T-helper 1 cell treated with Interleukin-12 subunit alpha and Interleukin-12 subunit beta and Interleukin-4 antibody, amounts not matched to agents 30 ng/mL and 1 ng/mL, for 36 hours (primary cell): Measurements from ENCODE around the gene DPH5. TPM values are rescaled to one million over a fixed set of nuclear protein-coding genes. Genes with fewer than 3 reads are reported as not detected.
"Not testable (repeated sequence)": the region's sequence is repeated elsewhere in the genome, so short reads cannot be mapped to it uniquely, and the experiment has no call there.

Experiments
- intact Hi-C: fragments of 100-400 bp; cut with micrococcal nuclease; formaldehyde crosslinking; loops from one replicate; pipeline ENCODE4 v1.15.1; 2024
- total RNA-seq: library from RNA; stranded (reverse); gene quantifications from 2 replicates; pipeline ENCODE4 v1.2.3, GENCODE V29; 2022

DPH5 gene
- total RNA-seq, 1 donor from 2014 or later = 24.0 TPM

DNA sequence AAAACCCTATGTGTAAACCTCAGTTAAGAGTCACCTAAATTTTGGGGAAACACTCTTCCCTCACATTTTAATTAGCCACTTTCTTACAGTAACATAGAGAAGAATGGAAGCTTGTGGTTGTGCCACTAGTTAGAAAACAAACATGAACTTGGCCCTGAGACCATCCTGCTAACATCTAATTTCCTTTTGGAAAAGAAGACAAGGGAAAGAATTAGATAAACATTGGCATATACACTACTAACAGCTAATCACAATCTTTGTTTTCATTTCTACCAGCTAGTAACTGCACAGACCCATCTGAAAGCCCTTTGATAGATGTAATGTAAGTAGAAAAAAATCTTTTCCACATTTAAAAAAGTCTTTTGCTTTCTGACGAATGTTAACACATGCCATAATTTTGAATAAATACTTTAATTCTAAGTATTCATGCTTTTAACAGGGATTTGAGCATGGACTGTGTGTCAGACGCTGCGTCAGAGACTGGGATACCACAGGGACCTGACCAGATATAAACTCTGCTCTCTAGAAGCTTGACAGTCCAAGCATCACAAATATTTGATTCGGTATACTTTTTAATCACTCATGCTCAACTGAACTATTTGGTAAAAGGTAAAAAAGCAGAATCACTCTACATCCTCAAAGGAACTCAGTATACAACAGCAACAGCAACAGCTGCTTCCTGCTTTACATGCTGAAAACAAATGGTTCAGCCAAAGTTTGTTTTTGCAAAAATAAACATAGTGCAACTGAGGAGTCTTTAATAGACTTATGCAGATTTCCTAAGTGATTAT is 30.2 kb downstream of the DPH5 start:
- intact Hi-C loops = no loop called here

DNA sequence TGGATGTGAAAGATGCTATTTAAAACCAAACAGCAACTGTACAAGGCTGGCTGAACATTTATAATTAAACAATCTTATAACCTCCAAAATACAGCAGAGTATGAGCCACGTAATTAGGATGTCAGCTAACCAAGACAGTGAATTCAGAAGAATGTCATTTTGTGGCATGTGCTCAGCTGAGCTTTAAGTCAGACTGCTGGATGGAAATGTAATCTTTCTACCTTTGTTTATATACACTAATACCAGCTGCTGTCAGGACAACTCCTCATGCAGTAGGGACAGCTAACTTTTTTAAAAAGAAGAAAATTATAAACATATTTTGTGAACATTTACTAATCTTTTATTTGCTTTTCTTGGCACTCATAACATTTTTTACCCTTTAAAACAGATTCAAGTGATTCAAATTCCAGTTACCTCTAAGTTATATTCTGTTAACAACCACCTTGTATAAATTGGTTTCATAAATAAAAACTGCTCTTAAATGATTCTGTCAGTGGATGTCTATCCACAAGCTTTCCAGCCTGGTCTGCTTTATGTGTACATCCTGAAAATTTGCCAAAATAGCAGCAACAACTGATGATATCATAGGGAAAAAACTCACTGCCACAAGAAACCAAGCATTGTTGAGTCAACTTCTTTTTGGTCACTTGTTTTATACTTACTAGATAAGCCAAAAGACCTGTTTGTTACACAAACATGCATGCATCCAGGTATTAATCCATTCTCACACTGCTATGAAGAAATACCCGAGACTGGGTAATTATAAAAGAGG is 36.1 kb downstream of the DPH5 start:
- intact Hi-C loops = no loop called here

DNA sequence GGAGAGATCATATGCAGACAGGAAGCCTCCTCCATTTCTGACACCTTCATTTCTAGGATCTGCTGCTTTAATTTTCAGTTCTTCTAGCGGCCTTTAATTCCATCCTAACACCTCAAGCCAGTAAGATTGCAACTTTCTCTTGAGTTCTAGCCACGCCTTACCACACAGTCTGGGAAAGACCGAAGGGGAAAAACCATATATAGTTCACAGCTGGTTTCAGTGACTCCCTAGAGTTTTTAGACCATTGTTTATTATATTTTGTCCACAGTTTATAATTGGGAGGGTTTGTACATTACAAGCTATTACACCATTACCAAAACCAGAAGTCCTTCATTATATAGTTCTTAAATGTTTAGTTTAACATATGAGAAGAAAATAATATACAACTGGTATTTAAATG is 37.5 kb downstream of the DPH5 start:
- intact Hi-C loops = no loop called here

DNA sequence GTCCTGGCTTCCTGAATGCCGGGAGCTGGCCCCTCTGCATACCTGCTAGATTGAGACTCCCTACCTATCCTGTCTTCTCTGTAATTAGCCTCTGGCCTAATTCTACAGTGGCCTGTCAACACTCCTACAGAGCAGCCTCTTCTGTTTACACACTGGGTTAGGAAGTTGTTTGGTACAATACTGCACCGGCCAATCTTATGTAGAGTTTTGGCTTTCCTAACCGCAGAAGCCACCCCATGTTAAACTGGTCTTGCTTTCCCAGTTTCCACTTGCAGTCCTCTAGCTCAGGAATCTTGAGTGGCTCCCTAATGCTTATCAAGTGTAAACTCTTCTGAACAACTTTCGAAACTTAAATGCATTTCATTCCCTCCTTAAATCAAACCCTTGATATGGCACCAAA is 42.8 kb downstream of the DPH5 start:
- intact Hi-C loops = no loop called here

DNA sequence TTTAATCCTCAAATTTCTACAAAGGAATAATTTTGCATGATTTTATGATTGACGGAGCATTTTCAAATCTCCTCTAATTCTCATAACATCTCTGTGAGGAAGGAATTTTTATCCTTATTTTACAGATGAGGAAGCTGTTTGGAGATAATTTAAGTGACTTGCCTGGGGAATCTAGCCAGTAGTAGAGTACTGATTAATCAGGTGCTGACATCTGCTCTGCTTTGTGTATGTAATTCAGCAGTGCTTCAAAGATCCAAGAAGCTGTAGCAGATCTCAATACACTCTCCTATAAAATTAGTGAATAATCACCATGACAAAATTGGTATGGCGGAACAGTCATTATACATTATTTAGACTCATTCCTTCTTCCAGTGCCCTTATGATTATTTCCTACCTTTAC is 46.0 kb downstream of the DPH5 start:
- intact Hi-C loops = no loop called here

DNA sequence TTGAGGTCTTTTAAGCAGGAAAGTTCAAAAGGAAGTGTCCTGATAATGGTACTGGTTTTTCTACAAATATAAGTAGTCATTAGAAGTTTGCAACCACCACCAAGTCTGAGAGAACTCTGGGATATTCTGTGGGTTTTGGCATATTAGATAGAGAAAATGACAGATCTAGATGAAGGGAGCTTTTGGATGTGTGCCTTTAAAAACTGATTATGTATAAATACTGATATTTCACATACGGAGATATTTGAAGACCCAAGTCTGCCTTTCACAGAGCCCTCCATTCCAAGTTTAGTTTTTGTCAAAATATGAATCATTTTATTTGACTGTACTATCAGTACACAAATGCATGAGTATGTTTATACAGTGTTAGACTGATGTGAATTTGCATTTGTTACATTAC is 48.6 kb downstream of the DPH5 start:
- intact Hi-C loops = no loop called here

DNA sequence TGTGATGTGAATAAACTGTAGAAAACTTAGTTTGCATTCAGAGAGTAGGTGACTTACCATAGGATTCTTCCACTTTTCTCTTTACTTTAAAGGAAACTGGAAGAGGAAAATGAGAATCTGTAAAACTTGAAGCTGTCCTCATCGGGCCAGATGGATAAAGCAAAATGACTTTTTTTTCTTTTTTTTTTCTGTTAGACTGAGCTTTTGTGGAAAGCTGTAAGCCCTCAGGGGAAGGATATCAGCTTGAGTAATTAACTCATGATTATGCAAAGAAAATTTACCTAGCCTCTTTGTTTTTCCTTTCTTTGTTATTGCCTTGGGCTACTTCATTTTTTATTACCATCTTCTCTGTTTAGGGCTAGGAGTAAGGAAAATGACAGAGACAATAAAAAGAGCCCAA is 53.4 kb downstream of the DPH5 start:
- intact Hi-C loops = no loop called here

DNA sequence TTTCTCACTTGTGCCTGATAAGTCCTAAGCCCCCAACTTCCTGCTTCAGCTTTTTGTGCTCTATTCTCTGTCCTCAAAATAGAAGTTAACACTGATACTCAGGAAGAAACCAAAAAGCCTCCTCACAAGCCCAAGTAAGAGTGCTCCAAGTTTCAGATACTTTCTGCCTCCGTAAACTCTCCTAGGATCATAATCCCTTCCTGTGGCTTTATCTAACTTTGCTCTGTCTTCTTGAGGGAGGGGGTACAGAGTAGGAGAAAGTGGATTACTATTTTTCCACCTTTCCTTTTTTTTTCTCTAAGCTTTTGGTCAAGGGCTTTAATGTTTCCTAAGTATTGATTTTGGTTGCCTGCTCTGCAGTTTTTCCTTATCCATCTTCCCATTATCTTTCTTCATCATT is 54.6 kb downstream of the DPH5 start:
- intact Hi-C loops = no loop called here

DNA sequence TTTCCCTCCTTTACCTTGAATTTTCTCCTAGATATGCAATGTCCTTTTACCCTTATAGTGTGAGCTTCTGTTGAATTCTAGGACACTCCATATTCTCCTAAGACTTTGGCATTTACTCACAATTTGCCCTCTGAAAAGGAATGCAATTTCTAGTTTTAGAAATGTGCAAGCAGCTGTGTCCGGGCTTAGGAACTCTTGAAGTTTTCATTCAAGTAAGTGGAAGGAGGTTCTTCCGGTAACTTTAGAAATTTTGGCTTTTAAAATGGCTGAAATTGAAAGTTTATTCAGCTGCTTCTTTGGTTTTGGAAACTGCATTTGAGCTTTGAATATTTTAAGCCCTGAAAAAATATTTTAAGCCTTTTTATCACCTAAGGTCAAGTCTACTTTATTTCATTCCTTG is 56.3 kb downstream of the DPH5 start:
- intact Hi-C loops = no loop called here

DNA sequence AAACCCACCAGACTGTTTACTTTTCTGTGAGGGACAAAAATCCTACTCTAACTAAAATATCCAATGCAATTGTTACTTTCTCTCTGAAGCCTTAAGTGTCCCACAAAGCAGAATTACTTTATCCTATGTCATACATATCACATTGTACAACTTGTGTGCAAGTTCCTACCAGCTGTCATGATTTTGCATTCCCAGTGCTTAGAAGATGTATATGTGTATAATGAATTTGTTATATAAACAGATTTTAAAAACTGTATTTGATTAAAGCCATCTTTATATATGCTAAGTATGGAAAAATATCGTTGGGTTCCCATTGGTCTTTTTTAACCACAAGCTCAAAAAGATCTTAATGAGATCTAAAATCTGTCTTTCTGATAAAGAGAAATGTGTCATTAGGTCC is 57.0 kb downstream of the DPH5 start:
- intact Hi-C loops = no loop called here

DNA sequence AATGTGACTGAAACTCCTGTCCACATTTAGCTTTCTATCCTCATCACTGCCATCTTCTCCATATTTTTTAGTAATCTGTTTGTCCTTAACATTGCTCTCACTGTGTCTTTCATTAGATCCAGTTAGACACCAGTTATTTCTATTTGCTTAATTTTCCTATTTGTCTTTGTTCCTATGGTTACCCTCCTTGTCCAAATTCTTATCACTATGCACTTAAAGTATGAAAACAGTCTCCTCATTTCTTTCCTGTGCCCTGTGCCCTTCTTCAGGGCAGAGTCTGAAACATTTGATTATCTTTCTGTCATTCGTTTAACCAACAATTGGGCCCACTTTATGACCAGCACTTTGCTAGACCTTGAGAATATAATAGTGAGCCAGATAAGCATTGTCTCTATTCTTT is 65.5 kb downstream of the DPH5 start:
- intact Hi-C loops = no loop called here

DNA sequence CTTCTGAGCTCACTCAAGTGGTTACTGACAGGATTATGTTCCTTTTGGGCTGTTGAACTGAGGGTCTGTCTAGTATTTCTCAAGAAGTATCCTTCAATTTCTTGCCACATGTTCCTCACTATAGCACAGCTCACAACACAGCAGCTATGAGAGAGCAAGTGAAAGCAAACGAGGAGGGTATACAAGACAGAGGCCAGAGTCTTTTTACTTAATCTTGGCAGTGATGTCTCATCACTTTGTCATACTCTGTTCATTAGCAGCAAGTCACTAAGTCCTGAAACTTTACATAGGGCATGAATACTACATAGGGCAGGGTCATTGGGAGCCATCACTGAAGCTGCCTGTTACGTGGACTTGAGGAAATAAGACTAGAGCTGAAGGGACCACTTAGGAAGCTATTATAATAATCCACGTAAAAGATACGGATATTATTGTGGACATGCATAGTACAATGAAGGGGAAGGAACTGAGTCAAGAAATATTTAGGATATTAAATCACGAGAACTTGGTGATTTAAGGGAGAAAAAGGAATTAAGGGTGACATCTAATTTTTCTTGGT is 66.0 kb downstream of the DPH5 start:
- intact Hi-C loops = no loop called here

DNA sequence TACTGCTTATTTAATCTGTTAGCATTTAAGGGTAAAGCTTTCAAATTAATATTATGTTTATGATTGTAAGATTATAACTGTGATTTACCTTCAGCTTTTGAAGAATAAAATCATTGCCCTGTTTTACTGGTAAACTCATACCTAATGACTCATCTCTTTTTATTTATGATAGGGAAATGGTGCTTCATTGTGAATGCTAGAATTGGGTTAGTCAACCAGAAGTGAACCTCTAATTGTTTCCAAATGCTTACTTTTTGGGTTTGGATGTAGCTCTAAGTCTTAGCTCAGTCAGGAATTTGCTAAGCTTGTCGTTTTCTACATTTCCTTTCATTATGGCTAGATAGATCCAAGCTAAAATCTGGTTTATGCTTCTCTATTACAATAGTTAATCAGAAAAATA is 70.3 kb downstream of the DPH5 start:
- intact Hi-C loops = no loop called here

DNA sequence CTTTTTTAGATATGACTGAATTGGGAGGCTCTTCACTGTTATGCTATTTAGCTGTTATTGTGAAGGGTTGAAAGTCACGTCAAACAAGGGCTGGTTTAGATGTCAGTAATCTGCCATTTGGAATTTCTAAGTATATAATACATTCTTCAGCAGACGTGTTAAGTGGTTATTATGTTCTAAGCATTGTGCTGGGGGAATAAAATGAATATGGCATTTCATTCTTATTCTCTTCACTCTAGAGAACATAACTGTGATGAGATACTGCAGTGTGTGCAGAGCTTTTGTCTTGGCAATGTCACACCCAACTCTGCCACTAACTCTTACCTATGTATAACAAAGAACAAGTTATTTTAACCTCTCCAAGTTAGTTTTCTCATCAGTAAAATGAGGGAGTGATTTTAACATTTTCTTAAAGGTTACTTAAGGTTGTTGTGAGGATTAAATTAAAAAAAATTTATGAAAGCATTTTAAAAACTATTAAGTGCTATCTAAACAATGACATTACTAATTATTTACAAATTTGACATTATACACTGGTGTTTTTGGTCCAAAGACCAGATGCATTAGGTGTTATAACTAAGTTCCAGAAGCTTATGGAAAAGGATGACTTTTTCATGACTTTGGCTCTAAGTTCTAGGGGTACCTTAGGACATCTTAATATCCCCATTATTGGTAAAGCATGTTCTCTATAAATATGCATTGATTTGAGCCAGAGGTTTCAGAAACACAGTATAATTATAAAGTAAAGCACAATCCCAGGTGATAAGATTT is 71.4 kb downstream of the DPH5 start:
- intact Hi-C loops = no loop called here

DNA sequence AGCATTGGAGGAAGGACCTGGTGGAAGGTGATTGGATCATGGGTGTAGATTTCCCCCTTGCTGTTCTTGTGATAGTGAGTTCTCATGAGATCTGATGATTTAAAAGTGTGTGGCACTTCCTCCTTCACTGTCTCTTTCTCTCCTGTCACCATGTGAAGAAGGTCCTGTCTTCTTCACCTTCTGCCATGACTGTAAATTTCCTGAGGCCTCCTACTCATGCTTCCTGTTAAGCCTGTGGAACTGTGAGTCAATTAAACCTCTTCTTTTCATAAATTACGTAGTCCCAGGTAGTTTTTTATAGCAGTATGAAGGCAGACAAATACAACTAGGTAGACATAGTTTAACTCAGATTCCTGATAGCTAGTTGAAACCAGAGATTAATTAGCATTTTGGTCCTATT is 72.6 kb downstream of the DPH5 start:
- intact Hi-C loops = not testable (repeated sequence)

DNA sequence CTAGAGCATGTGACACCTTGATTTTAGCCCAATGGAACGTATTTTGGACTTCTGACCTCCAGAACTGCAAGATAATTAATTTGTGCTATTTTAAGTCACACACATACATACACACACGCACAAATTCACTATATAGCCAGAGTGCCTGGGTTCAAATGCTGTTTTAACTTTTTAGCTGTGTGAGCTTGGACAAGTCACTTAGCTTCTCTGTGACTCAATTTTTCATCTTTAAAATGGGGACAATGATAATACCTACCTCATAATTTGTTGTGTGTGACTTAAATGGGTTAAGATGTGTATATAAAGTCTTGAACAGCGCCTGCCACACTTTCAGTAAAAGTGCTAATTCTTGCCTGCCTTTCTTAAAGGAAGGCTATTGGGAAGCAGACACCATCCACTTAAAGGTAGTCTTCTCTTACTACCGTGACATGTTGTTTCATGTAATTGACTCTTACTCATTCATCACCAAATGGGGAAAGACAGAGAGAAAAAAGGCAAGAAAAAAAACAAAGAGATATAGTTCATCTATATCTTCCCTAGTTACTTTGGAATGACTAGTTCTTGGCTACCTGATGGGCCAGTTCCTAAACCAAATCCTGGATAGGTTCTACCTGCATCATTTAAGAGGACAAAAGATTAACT is 73.4 kb downstream of the DPH5 start:
- intact Hi-C loops = no loop called here

DNA sequence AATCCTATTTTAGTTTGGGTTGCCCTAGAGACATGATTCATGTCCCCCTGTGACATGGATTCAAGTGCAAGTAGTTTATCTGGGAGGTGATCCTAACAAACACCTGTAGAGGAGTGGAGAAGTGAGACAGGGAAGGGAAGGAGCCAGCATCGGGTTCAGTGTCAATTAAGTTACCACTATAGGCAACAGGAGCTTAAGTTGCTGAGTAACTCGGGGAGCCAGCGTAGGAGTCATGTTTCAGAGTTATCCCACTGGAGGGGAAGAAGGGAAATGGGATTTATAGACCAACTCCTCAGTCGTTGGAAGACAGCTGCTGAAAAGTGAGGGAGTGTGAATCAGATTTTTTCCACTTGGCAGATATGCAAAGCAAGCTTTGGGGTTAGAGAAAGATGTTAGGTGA is 74.8 kb downstream of the DPH5 start:
- intact Hi-C loops = no loop called here

DNA sequence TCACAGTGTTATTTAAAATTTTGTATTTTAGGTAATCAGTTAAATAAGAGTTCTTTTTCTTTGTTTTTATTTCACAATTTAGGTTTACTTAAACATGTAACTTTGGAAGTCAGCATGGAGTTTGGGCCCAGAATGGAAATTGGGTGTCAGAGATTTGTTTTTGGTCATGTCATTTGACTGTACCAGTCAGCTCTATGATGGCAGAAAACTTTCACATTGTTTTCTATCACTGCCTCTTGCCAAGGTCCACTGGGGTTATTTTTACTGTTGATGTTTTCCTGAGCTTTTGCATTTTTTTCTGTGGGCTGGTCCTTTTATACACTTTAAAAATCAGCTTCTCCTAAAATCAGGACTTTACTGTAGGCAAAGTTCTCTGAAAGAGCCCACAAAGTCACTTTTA is 75.2 kb downstream of the DPH5 start:
- intact Hi-C loops = no loop called here

DNA sequence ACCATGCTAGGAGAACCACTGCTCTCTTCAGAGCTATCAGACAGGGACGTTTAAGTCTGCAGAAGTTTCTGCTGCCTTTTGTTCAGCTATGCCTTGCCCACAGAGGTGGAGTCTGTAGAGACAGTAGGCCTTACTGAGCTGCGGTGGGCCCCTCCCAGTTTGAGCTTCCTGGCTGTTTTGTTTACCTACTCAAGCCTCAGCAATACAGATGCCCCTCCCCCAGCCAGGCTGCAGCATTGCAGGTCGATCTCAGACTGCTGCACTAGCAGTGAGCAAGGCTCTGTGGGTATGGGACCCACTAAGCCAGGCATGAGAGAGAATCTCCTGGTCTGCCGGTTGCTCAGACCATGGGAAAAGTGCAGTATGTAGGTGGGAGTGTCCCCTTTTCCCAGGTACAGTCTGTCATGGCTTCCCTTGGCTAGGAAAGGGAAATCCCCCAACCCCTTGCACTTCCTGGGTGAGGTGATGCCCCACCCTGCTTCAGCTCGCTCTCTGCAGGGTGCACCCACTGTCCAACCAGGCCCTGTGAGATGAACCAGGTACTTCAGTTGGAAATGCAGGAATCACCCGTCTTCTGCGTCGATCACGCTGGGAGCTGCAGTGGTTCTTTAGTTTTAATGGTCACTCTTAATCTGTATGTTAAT is 75.9 kb downstream of the DPH5 start:
- intact Hi-C loops = loop anchor here (1.0 kb wide), 6 partner anchors 8 to 230 kb away; partner anchors contain the start of genes DPH5 and SLC30A7

DNA sequence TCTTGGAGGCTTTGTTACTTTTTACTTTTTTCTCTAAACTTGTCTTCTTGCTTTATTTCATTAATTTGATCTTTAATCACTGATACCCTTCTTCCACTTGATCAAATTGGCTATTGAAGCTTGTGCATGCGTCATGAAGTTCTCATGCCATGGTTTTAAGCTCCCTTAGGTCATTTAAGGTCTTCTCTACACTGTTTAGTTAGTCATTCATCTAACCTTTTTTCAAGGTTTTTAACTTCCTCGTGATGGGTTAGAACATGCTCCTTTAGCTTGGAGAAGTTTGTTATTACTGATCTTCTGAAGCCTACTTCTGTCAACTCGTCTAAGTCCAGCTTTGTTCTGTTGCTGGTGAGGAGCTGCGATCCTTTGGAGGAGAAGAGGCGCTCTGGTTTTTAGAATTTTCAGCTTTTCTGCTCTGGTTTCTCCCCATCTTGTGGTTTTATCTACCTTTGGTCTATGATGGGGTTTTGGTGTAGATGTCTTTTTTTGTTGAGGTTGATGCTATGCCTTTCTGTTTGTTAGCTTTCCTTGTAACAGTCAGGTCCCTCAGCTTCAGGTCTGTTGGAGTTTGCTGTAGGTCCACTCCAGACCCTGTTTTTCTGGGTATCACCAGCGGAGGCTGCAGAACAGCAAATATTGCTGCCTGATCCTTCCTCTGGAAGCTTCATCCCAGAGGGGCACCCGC is 76.7 kb downstream of the DPH5 start:
- intact Hi-C loops = loop anchor here (1.0 kb wide), 6 partner anchors 8 to 230 kb away; partner anchors contain the start of genes DPH5 and SLC30A7
